ENCODE data around the gene LIN28A. TPM values are rescaled to one million over a fixed set of nuclear protein-coding genes. Genes with fewer than 3 reads are reported as not detected.

LIN28A gene
- total RNA-seq, 2 donors from 2014 or later = not detected

Other genes starting within 250 kb of the LIN28A start
- gene C1orf232, start 241.9 kb upstream of the LIN28A start, total RNA-seq = not detected
- 10 to 100 TPM; 23.0 to 34.4 TPM for gene ZNF593, start 240.9 kb upstream of the LIN28A start, total RNA-seq
- not detected for gene ZNF593OS, start 239.0 kb upstream of the LIN28A start, total RNA-seq
- gene CNKSR1, start 233.3 kb upstream of the LIN28A start, total RNA-seq = 1 to 10 TPM; 2.0 to 3.5 TPM
- gene CATSPER4, start 220.2 kb upstream of the LIN28A start, total RNA-seq = not detected
- 10 to 100 TPM; 26.9 to 92.3 TPM for gene CEP85, start 176.6 kb upstream of the LIN28A start, total RNA-seq
- 100 to 1,000 TPM; 261 to 364 TPM for gene SH3BGRL3, start 130.7 kb upstream of the LIN28A start, total RNA-seq
- gene UBXN11, start 104.2 kb upstream of the LIN28A start, total RNA-seq = 10 to 100 TPM; 21.0 to 25.8 TPM
- 100 to 1,000 TPM; 343 to 698 TPM for gene CD52, start 92.9 kb upstream of the LIN28A start, total RNA-seq
- 1 to 10 TPM; 1.0 to 6.0 TPM for gene CRYBG2, start 56.7 kb upstream of the LIN28A start, total RNA-seq
- not detected for gene ZNF683, start 38.1 kb upstream of the LIN28A start, total RNA-seq
- 10 to 100 TPM; 44.1 to 49.2 TPM for gene DHDDS, start 21.5 kb downstream of the LIN28A start, total RNA-seq
- gene HMGN2, start 61.6 kb downstream of the LIN28A start, total RNA-seq = 100 to 1,000 TPM; 649 to 992 TPM
- gene RPS6KA1, start 118.9 kb downstream of the LIN28A start, total RNA-seq = 100 to 1,000 TPM; 154 to 197 TPM